HepG2 (cell line): ENCODE measurements around the gene MAP3K19. TPM values are rescaled to one million over a fixed set of nuclear protein-coding genes. Genes with fewer than 3 reads are reported as not detected.

Experiments used
- AKAP8 ChIP-seq: sonication (generic); formaldehyde crosslinking; IDR thresholded peaks from 2 replicates; pipeline ENCODE4 v1.5.1; 2020; ENCODE audit warnings: mild to moderate bottlenecking, missing genetic modification reagents
- ELF4 ChIP-seq: sonication (generic); formaldehyde crosslinking; IDR thresholded peaks from 2 replicates; pipeline ENCODE4 v1.5.0; 2020; ENCODE audit warnings: missing genetic modification reagents, mild to moderate bottlenecking, moderate library complexity, borderline replicate concordance
- FOXK1 ChIP-seq: sonication (generic); formaldehyde crosslinking; IDR thresholded peaks from 2 replicates; pipeline ENCODE4 v1.4.0; 2020; ENCODE audit warnings: low read depth, missing genetic modification reagents, borderline replicate concordance
- GTF3A ChIP-seq: sonication (generic); formaldehyde crosslinking; conservative IDR thresholded peaks from 2 replicates; pipeline ENCODE4 v1.4.0; 2020; ENCODE audit warnings: mild to moderate bottlenecking, missing genetic modification reagents
- HNF4A ChIP-seq: sonication (generic); formaldehyde crosslinking; IDR thresholded peaks from 2 replicates; pipeline ENCODE4 v1.4.0; 2020; ENCODE audit warnings: missing genetic modification reagents
- HNRNPH1 ChIP-seq: fragments of 200-400 bp; formaldehyde crosslinking; optimal IDR thresholded peaks from 2 replicates; pipeline ENCODE3; 2017; ENCODE audit warnings: mild to moderate bottlenecking, low read depth, low read length
- HNRNPK ChIP-seq: fragments of 200-400 bp; formaldehyde crosslinking; IDR thresholded peaks from 2 replicates; pipeline ENCODE4 v1.6.1; 2018; ENCODE audit warnings: low read length, low read depth, moderate library complexity, mild to moderate bottlenecking; ENCODE audit not compliant: poor library complexity, severe bottlenecking
- KDM1A ChIP-seq: IDR thresholded peaks from 2 replicates; pipeline ENCODE4 v1.6.1; 2016; ENCODE audit warnings: missing compliant biosample characterization
- KMT2A ChIP-seq: sonication (generic); formaldehyde crosslinking; IDR thresholded peaks from 2 replicates; pipeline ENCODE4 v1.4.0; 2020; ENCODE audit warnings: missing genetic modification reagents
- MAFG ChIP-seq: sonication (generic); formaldehyde crosslinking; IDR thresholded peaks from 2 replicates; pipeline ENCODE4 v1.5.1; 2020; ENCODE audit warnings: mild to moderate bottlenecking, missing genetic modification reagents
- NR2F6 ChIP-seq, 2 experiments: IDR thresholded peaks; 2 replicates each; pipeline ENCODE4 v1.6.1; 2016; ENCODE audit warnings: antibody characterized with exemption in 1 of 2, mild to moderate bottlenecking in 1 of 2
- RNF2 ChIP-seq: fragments of 450-650 bp; conservative IDR thresholded peaks from 2 replicates; pipeline ENCODE4 v1.6.1; 2016; ENCODE audit warnings: low read depth
- SNAI1 ChIP-seq: sonication (generic); formaldehyde crosslinking; IDR thresholded peaks from 2 replicates; pipeline ENCODE4 v1.5.0; 2020; ENCODE audit warnings: mild to moderate bottlenecking, missing genetic modification reagents, borderline replicate concordance
- YY1 ChIP-seq: IDR thresholded peaks from 2 replicates; pipeline ENCODE4 v1.6.1; 2011; ENCODE audit warnings: low read length, low read depth, moderate library complexity, mild to moderate bottlenecking; ENCODE audit not compliant: insufficient read depth, insufficient replicate concordance
- ZBTB21 ChIP-seq: sonication (generic); formaldehyde crosslinking; IDR thresholded peaks from 2 replicates; pipeline ENCODE4 v1.4.0; 2020; ENCODE audit warnings: missing genetic modification reagents
- ZC3H4 ChIP-seq: sonication (generic); formaldehyde crosslinking; IDR thresholded peaks from 2 replicates; pipeline ENCODE4 v1.4.0; 2020; ENCODE audit warnings: missing genetic modification reagents, borderline replicate concordance
- ZNF619 ChIP-seq: sonication (generic); formaldehyde crosslinking; IDR thresholded peaks from 2 replicates; pipeline ENCODE4 v1.4.0; 2020; ENCODE audit warnings: mild to moderate bottlenecking, missing genetic modification reagents
- ZNF75D ChIP-seq: sonication (generic); formaldehyde crosslinking; IDR thresholded peaks from 2 replicates; pipeline ENCODE4 v1.8.1; 2023; ENCODE audit warnings: missing genetic modification reagents, mild to moderate bottlenecking, borderline replicate concordance
- ZNF780A ChIP-seq: sonication (generic); formaldehyde crosslinking; IDR thresholded peaks from 2 replicates; pipeline ENCODE4 v1.8.0; 2022; ENCODE audit warnings: mild to moderate bottlenecking, missing genetic modification reagents, moderate library complexity
- polyA plus RNA-seq, 8 experiments: library from polyadenylated mRNA; depleted of rRNA in 3 of 8; stranded (reverse) in 7 of 8; unstranded in 1 of 8; fragments of >200 nt; fragmentation: Illumina TruSeq in 4 of 8; extraction: Trizol in 4 of 8; gene quantifications; 2 replicates each; pipeline versions ENCODE4 v1.2.1 to v1.2.3, GENCODE V29; 2011 to 2016; ENCODE audit warnings: low read depth in 4 of 8, missing spikeins in 1 of 8, mixed read lengths in 1 of 8; ENCODE audit not compliant: insufficient read depth in 1 of 8
- total RNA-seq, 5 experiments: library from RNA; depleted of rRNA; stranded (reverse); fragments of >200 nt; fragmentation: Illumina TruSeq; extraction: Trizol; gene quantifications; 2 replicates each; pipeline ENCODE4 v1.2.3, GENCODE V29; 2016; ENCODE audit warnings: low read depth in 1 of 5
- TF ChIP-seq, protein P1 (sequence below): sonication (generic); formaldehyde crosslinking; IDR thresholded peaks from 2 replicates; pipeline ENCODE4 v1.9.0; 2021; ENCODE audit warnings: mild to moderate bottlenecking, missing genetic modification reagents
- TF ChIP-seq, protein P2 (sequence below): sonication (generic); formaldehyde crosslinking; IDR thresholded peaks from 2 replicates; pipeline ENCODE4 v1.8.1; 2022; ENCODE audit warnings: mild to moderate bottlenecking, missing genetic modification reagents

MAP3K19 gene
- total and polyA plus RNA-seq, 2 of the 13 experiments (the other 11 are each of a cell fraction or from before 2014, with no cell fraction given): not detected

DNA sequence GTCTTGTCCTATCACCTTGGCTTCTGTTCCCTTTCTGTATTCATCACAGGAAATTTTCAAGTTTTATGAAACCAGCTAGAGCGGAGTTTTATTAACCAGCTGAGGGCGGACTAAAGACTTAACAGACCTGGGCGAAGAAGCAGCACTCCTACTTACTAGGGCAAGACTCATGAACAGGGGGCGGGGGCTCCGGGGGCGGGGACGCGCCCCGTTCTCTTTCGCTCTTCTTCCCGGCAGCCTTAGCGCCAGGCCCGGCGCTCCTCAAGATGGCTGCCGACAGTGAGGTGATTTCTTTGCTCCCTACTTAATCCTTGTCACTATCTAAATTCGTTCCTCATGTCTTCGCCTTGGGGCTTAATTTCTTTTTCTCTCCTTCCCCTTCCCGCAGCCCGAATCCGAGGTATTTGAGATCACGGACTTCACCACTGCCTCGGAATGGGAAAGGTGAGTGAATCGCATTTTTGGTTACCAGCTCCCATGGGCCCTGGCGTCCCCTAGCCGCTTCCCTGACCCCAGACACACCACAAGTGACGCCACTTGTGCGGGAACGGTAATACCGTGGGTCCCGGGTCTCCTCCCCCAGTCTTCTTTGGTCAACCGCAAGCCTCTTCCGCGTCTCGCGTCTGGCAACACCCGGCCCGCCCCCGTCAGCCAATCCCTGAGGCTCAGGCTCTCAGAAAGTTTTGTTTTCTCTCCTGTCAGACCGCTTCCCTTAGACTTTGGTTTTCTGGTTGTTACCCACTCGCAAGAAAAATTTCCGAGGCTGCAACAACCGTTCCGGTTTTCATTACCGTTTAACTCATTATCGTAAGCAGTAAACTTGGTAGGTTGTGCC lies 5.0 kb upstream of the MAP3K19 start, which contains the start of gene RAB3GAP1 (continued):
- TF ChIP-seq, protein P1, sequence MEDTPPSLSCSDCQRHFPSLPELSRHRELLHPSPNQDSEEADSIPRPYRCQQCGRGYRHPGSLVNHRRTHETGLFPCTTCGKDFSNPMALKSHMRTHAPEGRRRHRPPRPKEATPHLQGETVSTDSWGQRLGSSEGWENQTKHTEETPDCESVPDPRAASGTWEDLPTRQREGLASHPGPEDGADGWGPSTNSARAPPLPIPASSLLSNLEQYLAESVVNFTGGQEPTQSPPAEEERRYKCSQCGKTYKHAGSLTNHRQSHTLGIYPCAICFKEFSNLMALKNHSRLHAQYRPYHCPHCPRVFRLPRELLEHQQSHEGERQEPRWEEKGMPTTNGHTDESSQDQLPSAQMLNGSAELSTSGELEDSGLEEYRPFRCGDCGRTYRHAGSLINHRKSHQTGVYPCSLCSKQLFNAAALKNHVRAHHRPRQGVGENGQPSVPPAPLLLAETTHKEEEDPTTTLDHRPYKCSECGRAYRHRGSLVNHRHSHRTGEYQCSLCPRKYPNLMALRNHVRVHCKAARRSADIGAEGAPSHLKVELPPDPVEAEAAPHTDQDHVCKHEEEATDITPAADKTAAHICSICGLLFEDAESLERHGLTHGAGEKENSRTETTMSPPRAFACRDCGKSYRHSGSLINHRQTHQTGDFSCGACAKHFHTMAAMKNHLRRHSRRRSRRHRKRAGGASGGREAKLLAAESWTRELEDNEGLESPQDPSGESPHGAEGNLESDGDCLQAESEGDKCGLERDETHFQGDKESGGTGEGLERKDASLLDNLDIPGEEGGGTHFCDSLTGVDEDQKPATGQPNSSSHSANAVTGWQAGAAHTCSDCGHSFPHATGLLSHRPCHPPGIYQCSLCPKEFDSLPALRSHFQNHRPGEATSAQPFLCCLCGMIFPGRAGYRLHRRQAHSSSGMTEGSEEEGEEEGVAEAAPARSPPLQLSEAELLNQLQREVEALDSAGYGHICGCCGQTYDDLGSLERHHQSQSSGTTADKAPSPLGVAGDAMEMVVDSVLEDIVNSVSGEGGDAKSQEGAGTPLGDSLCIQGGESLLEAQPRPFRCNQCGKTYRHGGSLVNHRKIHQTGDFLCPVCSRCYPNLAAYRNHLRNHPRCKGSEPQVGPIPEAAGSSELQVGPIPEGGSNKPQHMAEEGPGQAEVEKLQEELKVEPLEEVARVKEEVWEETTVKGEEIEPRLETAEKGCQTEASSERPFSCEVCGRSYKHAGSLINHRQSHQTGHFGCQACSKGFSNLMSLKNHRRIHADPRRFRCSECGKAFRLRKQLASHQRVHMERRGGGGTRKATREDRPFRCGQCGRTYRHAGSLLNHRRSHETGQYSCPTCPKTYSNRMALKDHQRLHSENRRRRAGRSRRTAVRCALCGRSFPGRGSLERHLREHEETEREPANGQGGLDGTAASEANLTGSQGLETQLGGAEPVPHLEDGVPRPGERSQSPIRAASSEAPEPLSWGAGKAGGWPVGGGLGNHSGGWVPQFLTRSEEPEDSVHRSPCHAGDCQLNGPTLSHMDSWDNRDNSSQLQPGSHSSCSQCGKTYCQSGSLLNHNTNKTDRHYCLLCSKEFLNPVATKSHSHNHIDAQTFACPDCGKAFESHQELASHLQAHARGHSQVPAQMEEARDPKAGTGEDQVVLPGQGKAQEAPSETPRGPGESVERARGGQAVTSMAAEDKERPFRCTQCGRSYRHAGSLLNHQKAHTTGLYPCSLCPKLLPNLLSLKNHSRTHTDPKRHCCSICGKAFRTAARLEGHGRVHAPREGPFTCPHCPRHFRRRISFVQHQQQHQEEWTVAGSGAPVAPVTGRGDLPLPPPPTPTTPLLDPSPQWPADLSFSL (CRISPR knock-in tag): 0 out of 2 replicates have a peak, but pooled peaks have one; percentile 18
- TF ChIP-seq YY1 (peak; percentile 95), ZNF75D (CRISPR knock-in tag) (no peak), KMT2A (CRISPR knock-in tag) (peak; percentile 81), HNRNPK (no peak), NR2F6 (IDR thresholded peaks at IDR 0.05) (no peak), NR2F6 (CRISPR knock-in tag; IDR thresholded peaks at IDR 0.05) (peak; percentile 4; the same call in 1 of the 2 replicates), HNRNPH1 (no peak), RNF2 (0 out of 2 replicates have a peak, but pooled peaks have one; percentile 28), ZNF619 (CRISPR knock-in tag) (peak; percentile 88), AKAP8 (CRISPR knock-in tag) (no peak), SNAI1 (CRISPR knock-in tag) (no peak), GTF3A (no peak), FOXK1 (CRISPR knock-in tag) (0 out of 2 replicates have a peak, but pooled peaks have one; percentile 12), ZNF780A (no peak), KDM1A (CRISPR knock-in tag) (no peak), ZBTB21 (no peak), ELF4 (CRISPR knock-in tag) (peak; percentile 88; the same call in 1 of the 2 replicates), ZC3H4 (CRISPR knock-in tag) (no peak; the same call in 1 of the 2 replicates), MAFG (CRISPR knock-in tag) (no peak), HNF4A (CRISPR knock-in tag) (no peak)
- TF ChIP-seq, protein P2, sequence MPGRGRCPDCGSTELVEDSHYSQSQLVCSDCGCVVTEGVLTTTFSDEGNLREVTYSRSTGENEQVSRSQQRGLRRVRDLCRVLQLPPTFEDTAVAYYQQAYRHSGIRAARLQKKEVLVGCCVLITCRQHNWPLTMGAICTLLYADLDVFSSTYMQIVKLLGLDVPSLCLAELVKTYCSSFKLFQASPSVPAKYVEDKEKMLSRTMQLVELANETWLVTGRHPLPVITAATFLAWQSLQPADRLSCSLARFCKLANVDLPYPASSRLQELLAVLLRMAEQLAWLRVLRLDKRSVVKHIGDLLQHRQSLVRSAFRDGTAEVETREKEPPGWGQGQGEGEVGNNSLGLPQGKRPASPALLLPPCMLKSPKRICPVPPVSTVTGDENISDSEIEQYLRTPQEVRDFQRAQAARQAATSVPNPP: 0 out of 2 replicates have a peak, but pooled peaks have one; percentile 50
